Skeletal muscle satellite cell (primary cell): ENCODE measurements around the gene PIGN.

Experiments
- H3K27me3 ChIP-seq: 2 replicates; pipeline ENCODE4 v1.7.0; 2013; ENCODE audit warnings: low read length; ENCODE audit not compliant: control insufficient read depth, insufficient read depth
- H3K36me3 ChIP-seq: 2 replicates; pipeline ENCODE4 v1.7.0; 2013; ENCODE audit warnings: mild to moderate bottlenecking, control low read depth, low read length; ENCODE audit not compliant: insufficient read depth
- H3K4me1 ChIP-seq: 2 replicates; pipeline ENCODE4 v1.7.0; 2013; ENCODE audit warnings: low read length; ENCODE audit not compliant: control insufficient read depth, insufficient read depth
- H3K4me2 ChIP-seq: 2 replicates; pipeline ENCODE4 v1.7.0; 2013; ENCODE audit warnings: mild to moderate bottlenecking, low read length
- H3K4me3 ChIP-seq: 2 replicates; pipeline ENCODE4 v1.7.0; 2013; ENCODE audit warnings: low read length
- H3K9ac ChIP-seq: 2 replicates; pipeline ENCODE4 v1.7.0; 2013; ENCODE audit warnings: mild to moderate bottlenecking, low read depth, low read length, moderate library complexity
- H3K9me3 ChIP-seq: replicated peaks from 2 replicates; pipeline ENCODE4 v1.7.0; 2013; ENCODE audit warnings: mild to moderate bottlenecking, control low read depth, low read length

The PIGN gene

DNA sequence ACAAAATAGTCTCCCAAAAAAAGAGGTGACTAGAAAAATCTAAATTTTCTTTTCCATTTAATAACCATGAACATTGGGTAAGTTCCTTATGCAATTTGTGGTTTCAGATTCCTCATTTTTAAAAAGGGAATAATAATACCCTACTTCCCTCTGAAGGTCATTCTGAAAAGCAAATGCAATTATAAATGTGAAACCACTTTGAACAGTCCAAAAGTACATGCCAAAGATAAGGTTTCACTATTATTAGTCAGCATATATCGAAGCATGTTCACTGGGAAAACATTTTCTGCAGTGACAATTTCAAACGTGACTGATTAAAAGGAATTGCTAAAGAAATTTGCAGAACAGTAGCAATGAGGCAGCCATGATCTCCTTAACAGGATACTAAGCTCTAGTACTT is 193.9 kb downstream of the PIGN start:
- H3K27me3 ChIP-seq: no peaks in the 10 kb centered on the region
- peak overlapping the region; percentile 52 for H3K4me3 ChIP-seq
- H3K4me1 ChIP-seq: peaks cover 38% of the 10 kb centered on the region
- H3K4me2 ChIP-seq: peak overlapping the region; percentile 75
- no peaks in the 10 kb centered on the region for H3K9me3 ChIP-seq
- peak overlapping the region; percentile 77 for H3K9ac ChIP-seq
- no peaks in the 10 kb centered on the region for H3K36me3 ChIP-seq

GRCh38 chr18:61992285-61992684 is 194.6 kb downstream of the PIGN start:
- H3K4me3 ChIP-seq: peak overlapping the region; percentile 52
- H3K9me3 ChIP-seq: no peaks in the 10 kb centered on the region
- H3K36me3 ChIP-seq: no peaks in the 10 kb centered on the region
- peak overlapping the region; percentile 77 for H3K9ac ChIP-seq
- no peaks in the 10 kb centered on the region for H3K27me3 ChIP-seq
- peaks cover 37% of the 10 kb centered on the region for H3K4me1 ChIP-seq
- peak overlapping the region; percentile 75 for H3K4me2 ChIP-seq

DNA sequence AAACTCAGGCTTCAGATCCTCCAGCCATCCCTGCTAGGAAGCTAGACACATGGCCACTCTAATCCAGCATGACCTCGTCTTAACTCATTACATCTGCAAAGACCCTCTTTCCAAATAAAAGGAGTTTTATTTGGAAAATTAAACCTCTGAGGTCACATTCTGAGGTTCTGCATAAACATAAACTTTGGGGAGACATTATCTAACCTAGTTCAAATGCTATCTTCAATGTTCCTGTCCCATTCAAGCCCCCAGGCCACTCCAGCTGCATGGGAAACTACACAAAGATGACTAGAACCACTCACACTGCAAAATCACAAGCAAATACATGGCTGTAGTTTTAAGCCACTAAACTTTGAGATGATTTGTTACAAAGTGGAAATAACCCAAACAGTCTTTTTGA is 195.0 kb downstream of the PIGN start:
- Histone ChIP-seq H3K4me2 (peak overlapping the region; percentile 75), H3K4me1 (peaks cover 37% of the 10 kb centered on the region), H3K9ac (peak overlapping the region; percentile 77), H3K36me3 (no peaks in the 10 kb centered on the region), H3K9me3 (no peaks in the 10 kb centered on the region), H3K4me3 (peak overlapping the region; percentile 13), H3K27me3 (no peaks in the 10 kb centered on the region)

GRCh38 chr18:61991201-61991600 is 195.7 kb downstream of the PIGN start:
- H3K4me1 ChIP-seq: peaks cover 37% of the 10 kb centered on the region

More at GRCh38 chr18:61991201-61991600, 195.7 kb downstream of the PIGN start:
- Histone ChIP-seq H3K4me3 (peak overlapping the region; percentile 13), H3K9me3 (no peaks in the 10 kb centered on the region), H3K4me2 (peak overlapping the region; percentile 75), H3K9ac (peak overlapping the region; percentile 77), H3K27me3 (no peaks in the 10 kb centered on the region), H3K36me3 (no peaks in the 10 kb centered on the region)
